GM12872 (cell line): Measurements from ENCODE around the gene OSBP2.
A peak's percentile ranks its signal among the peaks of the same experiment; 100 is the strongest.

Experiments
- TF ChIP-seq, protein P1 (sequence below): IDR thresholded peaks from 3 replicates; pipeline ENCODE4 v1.5.1; 2011; ENCODE audit warnings: low read depth, mild to moderate bottlenecking, low read length, moderate library complexity; ENCODE audit not compliant: insufficient read depth

The OSBP2 gene

GRCh38 chr22:30681831-30682230 is 12.8 kb upstream of the OSBP2 start:
- TF ChIP-seq, protein P1, sequence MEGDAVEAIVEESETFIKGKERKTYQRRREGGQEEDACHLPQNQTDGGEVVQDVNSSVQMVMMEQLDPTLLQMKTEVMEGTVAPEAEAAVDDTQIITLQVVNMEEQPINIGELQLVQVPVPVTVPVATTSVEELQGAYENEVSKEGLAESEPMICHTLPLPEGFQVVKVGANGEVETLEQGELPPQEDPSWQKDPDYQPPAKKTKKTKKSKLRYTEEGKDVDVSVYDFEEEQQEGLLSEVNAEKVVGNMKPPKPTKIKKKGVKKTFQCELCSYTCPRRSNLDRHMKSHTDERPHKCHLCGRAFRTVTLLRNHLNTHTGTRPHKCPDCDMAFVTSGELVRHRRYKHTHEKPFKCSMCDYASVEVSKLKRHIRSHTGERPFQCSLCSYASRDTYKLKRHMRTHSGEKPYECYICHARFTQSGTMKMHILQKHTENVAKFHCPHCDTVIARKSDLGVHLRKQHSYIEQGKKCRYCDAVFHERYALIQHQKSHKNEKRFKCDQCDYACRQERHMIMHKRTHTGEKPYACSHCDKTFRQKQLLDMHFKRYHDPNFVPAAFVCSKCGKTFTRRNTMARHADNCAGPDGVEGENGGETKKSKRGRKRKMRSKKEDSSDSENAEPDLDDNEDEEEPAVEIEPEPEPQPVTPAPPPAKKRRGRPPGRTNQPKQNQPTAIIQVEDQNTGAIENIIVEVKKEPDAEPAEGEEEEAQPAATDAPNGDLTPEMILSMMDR = no peak

DNA sequence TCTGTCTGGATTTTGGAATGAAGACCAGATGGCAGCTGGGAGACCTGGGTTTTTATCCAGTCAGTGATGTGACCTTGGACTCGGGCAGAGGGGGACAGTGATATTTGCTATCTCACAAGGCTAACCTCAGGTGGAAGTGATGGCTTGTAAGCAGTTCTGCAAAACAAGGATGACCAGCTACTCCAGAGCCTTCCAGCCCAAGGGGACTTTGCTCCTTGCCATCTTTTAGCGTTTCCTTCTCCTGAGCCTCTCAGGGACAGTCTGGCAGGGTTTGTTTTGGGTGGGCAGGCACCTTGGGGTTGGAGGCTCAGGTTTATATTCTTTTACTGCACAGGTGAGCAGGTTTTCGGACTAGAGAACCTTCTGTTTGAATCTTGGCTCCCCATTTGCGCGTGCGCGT is 9.5 kb upstream of the OSBP2 start:
- TF ChIP-seq, protein P1 = no peak

- TF ChIP-seq, protein P1 = no peak
These were observed 7.3 kb upstream of the OSBP2 start for GRCh38 chr22:30687358-30687757.

- TF ChIP-seq, protein P1 = no peak
These were observed 5.1 kb upstream of the OSBP2 start for GRCh38 chr22:30689622-30690021.

- TF ChIP-seq, protein P1 = no peak
These were observed 3.5 kb upstream of the OSBP2 start for GRCh38 chr22:30691204-30691603.

GRCh38 chr22:30694171-30694639 is 469 bp upstream of the OSBP2 start:
- TF ChIP-seq, protein P1 = 0 out of 3 replicates have a peak, but pooled peaks have one; percentile 7

DNA sequence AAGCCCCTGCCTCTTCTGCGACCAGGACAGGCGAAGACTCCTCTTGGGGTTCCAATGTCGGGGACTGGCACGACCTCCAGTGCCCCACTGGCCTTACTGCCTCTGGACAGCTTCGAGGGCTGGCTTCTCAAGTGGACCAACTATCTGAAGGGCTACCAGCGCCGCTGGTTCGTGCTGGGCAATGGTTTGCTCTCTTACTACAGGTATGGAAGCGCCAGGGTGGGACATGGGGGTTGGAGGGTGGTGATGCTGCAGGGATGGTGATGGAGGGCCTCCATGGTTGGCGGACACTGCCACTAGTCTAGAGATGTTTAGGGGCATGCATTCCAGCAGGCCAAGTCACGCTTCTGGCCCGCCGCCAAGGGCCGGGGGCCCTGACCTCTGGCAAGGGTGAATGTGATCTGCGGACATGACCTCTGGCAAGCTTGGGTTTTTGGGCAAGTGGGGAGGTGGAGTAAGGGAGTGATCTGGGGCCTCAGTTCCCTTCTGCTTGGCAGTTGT is 727 bp downstream of the OSBP2 start:
- TF ChIP-seq, protein P1 = no peak
